HG03095 (cell line): ENCODE results near the gene POU6F2.

Source experiments
- ATAC-seq: cut with Tn5 transposase; IDR thresholded peaks from one replicate; pipeline ENCODE4 v1.9.1; 2021; ENCODE audit warnings: moderate library complexity; ENCODE audit not compliant: unreplicated experiment

POU6F2 gene

DNA sequence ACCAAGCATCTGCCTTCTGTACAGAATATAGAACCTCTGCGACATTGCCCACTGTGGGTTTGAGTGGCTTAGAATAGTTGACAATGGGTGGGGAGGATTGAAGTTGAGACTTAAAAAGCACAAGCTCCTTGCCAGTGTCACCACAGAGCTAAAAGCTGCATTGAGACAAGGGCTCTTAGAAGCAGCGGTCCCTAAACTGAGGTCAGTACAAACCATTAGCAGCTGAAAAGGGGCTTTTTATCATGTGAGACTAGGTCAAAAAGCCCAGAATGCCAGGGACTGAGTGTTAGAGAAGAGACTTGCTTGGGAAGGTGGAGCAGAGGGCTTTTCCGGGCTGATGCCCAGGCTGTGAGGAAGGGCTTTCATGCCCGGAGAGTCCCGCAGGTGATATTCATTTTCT lies 91.3 kb downstream of the POU6F2 start:
- ATAC-seq = no peak

DNA sequence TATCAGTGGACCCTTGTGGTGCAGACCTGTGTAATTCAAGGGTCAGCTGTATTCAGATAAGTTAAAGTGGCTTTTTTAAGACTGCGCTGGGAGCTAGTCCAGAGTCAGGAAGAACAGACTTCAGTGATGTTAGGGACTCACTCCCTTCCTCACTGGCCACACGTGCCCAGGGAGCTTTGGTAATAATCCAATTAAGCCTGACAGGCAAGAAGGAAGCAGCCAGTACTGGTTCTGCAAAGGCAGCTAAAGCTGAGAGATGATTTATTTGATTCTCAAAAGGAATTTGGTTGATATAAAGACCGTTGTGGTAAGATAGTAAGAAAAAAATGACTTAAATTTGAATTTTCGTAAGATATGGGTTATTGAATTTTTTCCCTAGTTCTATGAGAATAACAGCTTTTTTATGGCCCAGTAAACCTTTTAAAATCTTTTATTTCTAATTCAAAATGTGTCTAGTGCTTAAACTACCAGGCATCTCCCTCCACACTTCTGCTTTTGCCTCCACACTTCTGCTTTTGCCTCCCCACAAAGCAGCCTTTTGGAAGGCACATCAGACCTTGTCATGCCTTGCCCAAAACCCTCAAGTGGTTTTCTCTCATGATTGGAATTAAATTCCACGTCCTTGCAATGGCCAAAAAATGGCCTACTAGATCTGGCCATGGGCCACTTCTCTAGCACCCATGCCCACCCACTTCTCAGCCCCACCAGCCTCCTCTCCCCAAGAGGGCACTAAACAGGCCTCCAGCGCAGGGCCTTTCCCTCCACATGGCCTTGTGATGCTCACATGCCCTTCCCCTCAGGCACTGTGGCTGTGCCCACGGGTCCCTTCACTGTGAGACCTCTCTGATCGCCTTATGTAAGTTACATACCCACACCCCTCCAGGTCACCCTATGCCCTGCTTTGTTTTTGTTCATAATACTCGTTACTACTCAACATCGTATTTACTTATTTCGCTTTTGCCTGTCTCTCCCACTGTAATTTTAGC lies 92.5 kb downstream of the POU6F2 start:
- peak; percentile 66 for ATAC-seq

GRCh38 chr7:39071116-39071515 lies 93.4 kb downstream of the POU6F2 start:
- no peak for ATAC-seq

DNA sequence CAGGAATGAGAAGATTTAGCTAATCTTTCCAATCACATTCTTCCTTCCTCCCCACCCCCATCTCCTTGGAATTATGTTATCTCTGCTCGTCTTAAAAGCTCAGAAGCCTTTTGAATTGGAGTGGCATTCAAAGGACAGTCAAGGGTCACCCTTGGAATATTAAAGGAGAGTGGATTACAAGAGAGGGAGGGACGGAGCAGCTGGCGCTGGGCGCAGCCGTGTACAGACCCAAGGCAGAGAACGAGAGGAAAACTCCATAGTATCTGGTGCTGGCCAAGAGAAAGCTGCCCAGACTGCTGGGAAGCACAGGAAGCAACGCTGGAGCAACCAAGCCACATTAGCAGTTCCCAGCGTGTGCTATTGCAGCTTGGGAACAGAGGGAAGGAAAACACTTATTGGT lies 95.7 kb downstream of the POU6F2 start:
- no peak for ATAC-seq

GRCh38 chr7:39075210-39075609 lies 97.5 kb downstream of the POU6F2 start:
- no peak for ATAC-seq

DNA sequence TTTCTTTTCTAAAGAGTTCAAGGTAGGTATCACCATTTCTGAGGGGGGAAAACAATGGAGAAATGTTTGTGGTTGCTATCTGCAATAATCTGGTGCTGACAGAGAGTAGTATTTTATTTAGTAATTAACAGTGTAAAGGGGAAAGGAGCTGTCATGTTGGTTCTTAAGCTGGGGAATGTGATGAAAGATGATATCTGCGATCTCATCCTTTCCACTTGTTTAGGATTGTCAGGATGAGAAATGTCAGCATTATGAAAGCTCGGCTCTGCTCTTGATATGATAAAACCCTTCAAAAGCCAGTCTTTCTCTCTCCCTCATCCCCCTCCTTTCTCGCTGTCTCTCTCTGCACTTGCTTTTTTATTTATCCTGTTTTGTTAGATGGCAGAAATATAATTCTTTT lies 106.1 kb downstream of the POU6F2 start:
- ATAC-seq = no peak

DNA sequence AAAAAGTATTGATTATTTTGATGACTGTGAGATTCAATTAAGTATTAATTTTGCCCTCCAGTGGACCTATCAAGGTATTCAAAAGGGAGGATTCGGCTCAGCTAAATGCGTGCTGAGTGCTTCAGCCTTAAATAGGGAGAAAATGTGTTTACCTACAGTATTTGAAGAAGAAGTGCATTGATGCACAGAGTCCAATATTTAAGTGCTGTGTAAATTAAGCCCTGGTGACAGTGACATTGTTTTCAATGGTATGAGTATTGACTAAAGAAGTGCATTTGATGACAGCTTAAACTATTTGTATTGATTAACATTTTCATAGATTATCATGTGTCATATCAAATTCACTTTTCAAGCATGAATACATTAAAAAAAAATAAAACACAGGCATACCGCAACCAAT lies 106.6 kb downstream of the POU6F2 start:
- ATAC-seq = no peak

- ATAC-seq = no peak
Measured at GRCh38 chr7:39085189-39085588, 107.5 kb downstream of the POU6F2 start.

GRCh38 chr7:39085590-39086049 lies 107.9 kb downstream of the POU6F2 start:
- no peak for ATAC-seq

- no peak for ATAC-seq
Measured at GRCh38 chr7:39086638-39087360, 109.1 kb downstream of the POU6F2 start.

- no peak for ATAC-seq
Measured at GRCh38 chr7:39088730-39089593, 111.3 kb downstream of the POU6F2 start.

GRCh38 chr7:39091145-39091544 lies 113.4 kb downstream of the POU6F2 start:
- no peak for ATAC-seq

DNA sequence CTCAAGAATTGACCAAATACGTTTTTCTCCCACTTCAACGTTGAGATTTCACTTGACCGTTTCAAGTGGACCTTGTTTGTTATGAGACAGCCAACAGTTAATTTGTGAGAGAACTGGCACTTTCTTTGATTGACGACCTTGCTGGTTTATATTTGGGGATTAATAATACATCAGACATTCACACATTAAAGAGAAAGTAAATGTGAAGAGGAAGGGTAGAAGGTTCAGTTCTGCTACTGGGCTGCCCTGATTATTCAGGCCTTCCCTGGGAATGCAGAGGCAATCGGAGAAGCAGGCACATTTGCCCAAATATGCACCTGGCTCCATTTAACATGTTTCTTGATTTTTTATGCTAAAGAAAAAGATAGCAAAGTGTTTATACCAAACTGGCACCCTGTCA lies 114.1 kb downstream of the POU6F2 start:
- no peak for ATAC-seq

GRCh38 chr7:39094731-39095130 lies 117.0 kb downstream of the POU6F2 start:
- no peak for ATAC-seq

DNA sequence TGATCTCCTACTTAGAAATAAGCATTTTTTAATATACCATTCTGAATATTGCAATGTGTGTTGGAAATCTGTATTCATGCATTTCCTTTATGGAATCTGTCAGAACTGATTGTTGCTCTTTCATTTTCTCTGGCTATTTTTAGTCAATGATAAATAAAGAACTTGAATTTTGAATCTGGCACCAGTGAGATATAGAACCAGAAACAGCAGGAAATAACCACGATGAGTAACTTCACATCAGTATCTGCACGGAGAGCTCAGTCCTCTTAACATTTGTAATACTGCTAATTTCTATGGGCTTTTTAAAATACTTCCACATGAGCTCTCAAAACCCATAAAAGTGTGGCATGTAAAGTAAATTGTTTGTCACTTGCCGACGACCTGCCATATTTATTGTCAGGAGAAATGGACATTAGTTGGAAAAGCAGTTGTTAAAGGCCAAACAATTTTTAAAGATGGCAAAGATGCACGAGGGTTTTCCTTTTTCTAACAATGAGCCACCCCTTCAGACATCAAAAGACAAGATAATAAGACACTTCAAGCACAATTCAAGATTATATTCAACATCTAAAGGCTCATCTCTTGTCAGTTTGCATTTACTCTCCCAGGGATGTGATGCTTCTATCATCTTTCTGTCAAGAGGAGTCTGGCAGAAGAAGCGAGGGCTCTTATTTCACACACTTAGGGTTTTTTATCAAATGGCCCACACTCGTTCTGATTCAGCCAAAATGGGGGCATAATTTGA lies 118.3 kb downstream of the POU6F2 start:
- no peak for ATAC-seq

- ATAC-seq = no peak
Measured at GRCh38 chr7:39098506-39098905, 120.8 kb downstream of the POU6F2 start.

DNA sequence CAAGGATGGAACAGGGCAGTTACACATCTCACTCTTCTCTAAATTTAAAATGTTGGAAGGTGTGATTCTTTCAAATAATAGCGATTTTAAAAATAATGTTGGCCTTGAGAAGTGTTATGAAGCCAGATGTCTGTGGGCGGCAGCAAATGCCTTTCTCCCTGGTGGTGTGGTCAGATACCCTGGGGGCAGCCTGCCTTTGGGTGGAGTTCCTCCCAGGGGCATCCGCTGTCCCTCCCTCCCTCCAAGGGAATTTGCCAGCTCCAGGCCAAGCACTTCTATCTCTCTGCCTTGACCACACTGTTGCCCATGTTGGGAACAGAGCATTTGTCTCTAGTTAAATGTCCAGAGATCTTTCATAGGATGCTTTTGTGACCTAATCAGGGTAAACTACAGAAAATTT lies 121.4 kb downstream of the POU6F2 start:
- ATAC-seq = no peak

DNA sequence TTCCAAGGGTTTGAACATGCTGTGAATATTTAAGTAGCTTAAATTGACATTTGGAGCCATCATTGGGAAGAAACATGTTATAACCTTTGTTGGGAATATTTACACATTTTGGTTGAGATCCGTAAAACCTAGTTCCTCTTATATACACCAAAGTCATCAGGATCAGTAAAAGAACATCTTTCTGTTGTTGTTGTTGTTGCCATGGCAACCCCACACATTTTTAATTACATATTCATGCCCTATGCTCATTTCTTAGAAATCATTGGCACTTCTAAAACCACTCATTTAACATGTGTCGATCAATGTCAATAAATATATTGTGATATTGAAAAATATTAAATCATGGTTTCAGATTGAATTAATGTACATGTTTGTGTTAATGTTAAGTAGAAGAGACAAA lies 122.6 kb downstream of the POU6F2 start:
- no peak for ATAC-seq

GRCh38 chr7:39102234-39102633 lies 124.5 kb downstream of the POU6F2 start:
- ATAC-seq = no peak

GRCh38 chr7:39105720-39106119 lies 128.0 kb downstream of the POU6F2 start:
- ATAC-seq = no peak
